ENCODE data around the gene TMEM223.
"Not testable (repeated sequence)": the region's sequence is repeated elsewhere in the genome, so short reads cannot be mapped to it uniquely, and the experiment has no call there.

TMEM223 gene

DNA sequence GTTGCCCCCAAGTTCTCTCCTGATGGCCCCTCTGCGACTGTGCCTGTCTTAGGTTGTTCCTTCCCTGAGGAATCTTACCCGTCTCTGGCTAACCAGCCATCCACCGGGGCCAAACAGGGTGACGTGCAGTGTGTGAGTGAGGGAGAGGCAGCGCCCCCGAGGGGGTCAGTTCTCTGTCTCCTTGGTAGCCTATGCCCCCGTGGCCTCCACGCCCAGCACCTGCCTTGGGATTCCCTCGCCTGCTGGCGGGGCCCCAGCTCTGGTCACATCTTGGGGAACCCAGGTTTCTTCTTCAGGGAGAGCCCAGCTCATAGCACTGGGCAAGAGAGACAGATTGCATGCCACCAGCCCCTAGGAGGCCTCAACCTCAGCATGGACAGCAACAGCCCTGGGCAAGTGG, 7.7 kb upstream of the TMEM223 start:
- no peak for DNase-seq (ENCODE audit: low read depth)

DNA sequence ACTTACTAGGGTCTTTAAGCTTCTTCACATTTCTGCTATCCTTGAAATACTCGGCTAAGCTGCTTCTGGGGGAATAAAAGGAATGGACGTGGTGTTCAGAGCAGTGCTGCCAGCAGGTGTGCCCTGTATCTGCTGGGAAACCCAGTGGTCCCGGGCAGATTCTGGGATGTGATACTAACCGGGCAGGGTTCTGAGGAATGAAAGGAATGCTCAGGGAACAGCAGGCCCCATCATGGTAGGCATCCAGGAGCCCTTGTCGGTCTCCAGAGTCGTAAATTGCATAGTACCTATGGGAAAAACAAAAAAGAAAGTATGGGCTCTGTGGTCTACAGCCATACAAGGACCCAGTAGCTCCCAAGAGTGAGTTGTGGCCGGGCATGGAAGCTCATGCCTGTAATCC, 4.5 kb upstream of the TMEM223 start:
- no peak for DNase-seq (ENCODE audit: low read depth)

DNA sequence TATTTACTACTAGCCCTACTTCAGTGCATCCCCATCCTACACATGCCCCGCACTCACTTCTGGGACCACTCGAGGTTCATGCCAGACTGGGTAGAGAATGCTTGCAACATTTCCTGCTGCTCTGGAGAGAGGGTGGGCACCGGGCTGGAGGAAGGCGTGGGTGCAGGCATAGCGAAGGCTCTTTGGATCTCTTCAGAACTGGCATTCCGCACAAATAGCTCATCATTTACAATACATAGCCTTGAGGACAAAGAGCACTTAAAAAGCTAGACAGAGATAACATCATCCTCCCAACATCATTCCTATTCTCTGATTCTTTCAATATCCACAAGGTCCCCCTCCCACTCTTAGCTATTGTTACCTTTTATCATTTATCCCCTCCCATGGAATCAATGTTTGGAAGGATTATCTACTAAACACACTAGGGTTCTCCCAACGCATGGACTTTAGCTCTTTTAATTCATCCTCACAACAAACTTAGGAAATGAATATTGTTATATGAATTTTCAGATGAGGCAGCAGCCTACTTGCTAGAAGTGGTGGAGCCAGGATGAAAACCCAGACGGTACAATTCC, 2.5 kb upstream of the TMEM223 start:
- no peak for DNase-seq (ENCODE audit: low read depth)

DNA sequence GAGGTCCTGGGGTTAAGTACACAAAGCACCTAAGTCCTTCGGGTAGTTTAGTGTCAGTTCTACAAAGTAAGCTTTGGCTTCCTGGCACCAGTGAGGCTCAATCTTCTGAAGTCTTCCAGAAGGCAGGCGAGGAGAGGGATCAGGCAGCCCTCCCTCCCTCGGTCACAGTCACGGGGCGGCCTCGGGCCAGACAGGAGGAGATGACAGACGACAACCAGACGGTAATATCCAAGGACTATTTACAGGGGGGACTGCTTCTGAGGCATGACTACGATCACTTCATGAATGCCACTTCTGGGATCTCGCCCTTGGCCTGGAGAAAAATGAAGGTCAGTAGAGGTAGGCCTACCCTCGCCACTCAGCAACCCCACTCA, 383 bp upstream of the TMEM223 start:
- DNase-seq (ENCODE audit: low read depth), result no peak

DNA sequence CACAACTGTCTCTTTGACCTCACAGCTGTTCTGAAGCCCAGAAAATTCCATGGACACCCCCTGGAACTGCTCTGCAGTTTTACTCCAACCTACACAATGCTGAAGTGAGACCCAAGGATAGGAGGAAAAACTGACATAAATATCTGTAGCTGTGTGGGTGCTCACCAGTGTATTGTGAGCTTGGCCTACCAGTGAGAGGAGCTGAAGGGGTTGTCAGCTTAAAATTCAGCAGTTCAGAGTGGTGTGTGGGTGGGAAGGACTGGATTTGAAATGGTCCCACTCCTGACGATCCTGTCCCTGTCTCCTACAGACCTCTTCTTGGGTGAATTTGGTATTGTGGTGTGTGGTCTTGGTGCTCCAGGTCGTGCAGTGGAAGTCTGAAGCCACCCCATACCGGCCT, 2.2 kb downstream of the TMEM223 start:
- DNase-seq (ENCODE audit: low read depth), result no peak

DNA sequence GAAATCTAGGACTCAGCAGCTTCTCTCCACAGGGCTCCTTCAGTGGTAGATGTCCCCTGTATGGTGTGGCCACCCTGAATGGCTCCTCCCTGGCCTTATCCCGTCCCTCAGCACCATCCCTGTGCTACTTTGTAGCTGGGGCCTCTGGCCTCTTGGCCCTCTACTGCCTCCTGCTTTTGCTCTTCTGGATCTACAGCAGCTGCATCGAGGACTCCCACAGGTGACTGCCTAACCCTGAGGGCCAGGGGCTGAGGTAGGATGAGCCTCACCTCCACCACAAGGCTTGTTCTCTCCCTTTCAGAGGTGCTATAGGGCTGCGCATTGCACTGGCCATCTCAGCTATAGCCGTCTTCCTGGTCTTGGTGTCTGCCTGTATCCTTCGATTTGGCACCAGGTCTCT, 2.8 kb downstream of the TMEM223 start:
- no peak for DNase-seq (ENCODE audit: low read depth)

- DNase-seq (ENCODE audit: low read depth), result peak; percentile 96
Observed at GRCh38 chr11:62787005-62787759, 4.6 kb downstream of the TMEM223 start, which contains the start of gene TMEM179B. TMEM179B (plus strand) TSS chr11:62787402; CDS start chr11:62787432, 30 bp downstream.

- peak; percentile 62 for DNase-seq (ENCODE audit: low read depth)
Observed at GRCh38 chr11:62786318-62787004, 5.3 kb downstream of the TMEM223 start.

- no peak for DNase-seq (ENCODE audit: low read depth)
Observed at GRCh38 chr11:62782753-62783152, 9.1 kb downstream of the TMEM223 start.

DNA sequence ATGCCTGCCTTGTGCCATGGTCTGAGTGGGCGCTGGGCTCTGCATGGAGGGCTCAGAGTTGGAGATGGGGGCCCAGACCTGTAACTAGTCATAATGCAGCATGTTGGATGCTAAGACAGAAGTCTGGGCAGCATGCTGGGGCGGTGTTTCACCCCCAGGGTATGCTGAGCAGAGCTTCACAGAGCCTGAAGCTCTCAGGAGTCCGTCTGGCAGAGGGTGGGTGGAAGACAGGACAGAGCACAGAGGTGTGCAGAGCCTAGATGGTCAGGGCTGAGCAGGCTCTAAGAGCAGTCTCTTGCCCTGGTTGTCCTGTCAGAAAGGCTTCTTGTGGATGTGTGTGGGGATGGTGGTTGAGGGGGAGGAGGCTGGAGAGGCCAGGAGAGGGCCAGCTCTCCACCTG, 13.4 kb downstream of the TMEM223 start:
- DNase-seq (ENCODE audit: low read depth), result no peak

DNA sequence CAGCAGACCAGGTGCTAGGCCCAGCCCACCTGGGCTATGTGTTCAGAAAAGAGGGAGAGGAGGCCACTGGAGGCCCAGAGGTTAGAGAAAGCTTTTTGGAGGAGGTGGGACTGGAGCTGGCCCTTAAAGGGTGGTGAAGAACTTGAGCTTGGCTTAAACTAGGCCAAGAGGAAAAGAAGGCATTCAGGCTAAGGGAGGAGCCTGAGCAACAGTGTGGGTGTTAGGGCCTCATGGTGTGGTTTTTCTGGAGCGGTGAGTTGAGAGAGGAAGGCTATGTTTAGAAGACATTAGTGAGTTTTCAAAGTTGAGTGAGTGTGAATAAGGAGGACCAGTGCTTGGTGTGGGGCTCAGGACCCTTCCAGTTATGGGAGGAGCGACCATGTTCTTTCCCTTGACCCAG, 14.4 kb downstream of the TMEM223 start:
- DNase-seq (ENCODE audit: low read depth), result no peak

GRCh38 chr11:62775646-62776045, 16.2 kb downstream of the TMEM223 start:
- no peak for DNase-seq (ENCODE audit: low read depth)

- DNase-seq (ENCODE audit: low read depth), result no peak
Observed at GRCh38 chr11:62774407-62774806, 17.4 kb downstream of the TMEM223 start.

DNA sequence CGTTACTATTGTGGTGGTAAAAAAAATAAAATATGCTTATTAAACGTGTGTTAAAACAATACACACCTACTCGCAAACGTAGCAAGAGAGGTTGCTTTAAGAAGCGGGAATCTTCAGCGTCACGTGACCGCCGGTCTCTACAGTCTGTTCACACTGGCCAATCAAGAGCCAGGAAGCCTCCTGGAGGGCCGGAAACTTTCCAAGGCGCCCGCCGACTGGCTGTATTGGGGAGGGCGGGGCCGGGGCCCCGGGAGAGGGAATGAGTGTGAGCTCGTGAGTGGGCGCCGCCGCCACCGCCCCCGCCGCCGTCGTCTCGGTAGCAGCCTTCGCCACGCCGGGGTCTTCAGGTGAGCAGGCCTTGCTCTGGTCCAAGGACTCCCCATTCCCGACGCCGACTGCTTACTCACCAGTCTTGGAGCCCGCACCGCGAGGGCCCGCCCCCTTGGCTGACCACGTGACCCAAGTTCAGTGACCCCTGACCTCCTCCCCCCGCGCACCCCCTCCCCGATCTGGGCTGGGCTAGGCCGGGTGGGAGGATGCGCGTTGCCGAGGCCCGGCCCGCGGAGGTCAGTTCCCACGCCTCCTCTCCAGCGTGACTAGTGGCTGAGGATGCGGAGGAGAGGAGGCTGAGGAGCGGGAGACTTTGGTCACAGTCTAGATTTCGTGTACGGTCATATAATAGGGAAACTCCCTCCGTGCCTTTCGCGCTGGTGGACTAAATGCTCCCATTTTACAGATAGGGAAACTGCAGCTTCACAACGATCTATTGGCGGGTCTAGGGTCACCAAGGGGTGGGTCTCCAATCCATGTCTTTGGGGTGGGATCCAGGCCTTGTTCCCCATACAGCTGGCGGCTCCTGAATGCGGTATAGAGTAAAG, 20.4 kb downstream of the TMEM223 start, which contains the start of gene TAF6L:
TSS of gene TAF6L (plus strand) at position 253 of the 878 bp plus-strand sequence. CDS start 4,388 bp downstream, outside the sequence.
- peak; percentile 95 for DNase-seq (ENCODE audit: low read depth)

- no peak for DNase-seq (ENCODE audit: low read depth)
Observed at GRCh38 chr11:62770778-62771143, 21.0 kb downstream of the TMEM223 start.

DNA sequence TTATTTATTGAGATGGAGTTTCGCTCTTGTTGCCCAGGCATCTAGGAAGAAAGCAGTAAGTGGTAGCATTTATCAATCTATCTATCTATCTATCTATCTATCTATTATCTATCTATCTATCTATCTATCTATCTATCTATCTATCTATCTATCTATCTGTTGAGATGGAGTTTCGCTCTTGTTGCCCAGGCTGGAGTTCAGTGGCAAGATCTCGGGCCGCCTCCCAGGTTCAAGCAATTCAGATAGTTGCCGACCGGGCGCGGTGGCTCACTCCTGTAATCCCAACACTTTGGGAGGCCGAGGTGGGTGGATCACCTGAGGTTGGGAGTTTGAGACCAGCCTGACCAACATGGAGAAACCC, 31.0 kb downstream of the TMEM223 start:
- not testable (repeated sequence) for DNase-seq (ENCODE audit: low read depth)

GRCh38 chr11:62757846-62758788, 33.7 kb downstream of the TMEM223 start:
- DNase-seq (ENCODE audit: low read depth), result no peak

GRCh38 chr11:62755086-62755615, 36.7 kb downstream of the TMEM223 start:
- DNase-seq (ENCODE audit: low read depth), result no peak

DNA sequence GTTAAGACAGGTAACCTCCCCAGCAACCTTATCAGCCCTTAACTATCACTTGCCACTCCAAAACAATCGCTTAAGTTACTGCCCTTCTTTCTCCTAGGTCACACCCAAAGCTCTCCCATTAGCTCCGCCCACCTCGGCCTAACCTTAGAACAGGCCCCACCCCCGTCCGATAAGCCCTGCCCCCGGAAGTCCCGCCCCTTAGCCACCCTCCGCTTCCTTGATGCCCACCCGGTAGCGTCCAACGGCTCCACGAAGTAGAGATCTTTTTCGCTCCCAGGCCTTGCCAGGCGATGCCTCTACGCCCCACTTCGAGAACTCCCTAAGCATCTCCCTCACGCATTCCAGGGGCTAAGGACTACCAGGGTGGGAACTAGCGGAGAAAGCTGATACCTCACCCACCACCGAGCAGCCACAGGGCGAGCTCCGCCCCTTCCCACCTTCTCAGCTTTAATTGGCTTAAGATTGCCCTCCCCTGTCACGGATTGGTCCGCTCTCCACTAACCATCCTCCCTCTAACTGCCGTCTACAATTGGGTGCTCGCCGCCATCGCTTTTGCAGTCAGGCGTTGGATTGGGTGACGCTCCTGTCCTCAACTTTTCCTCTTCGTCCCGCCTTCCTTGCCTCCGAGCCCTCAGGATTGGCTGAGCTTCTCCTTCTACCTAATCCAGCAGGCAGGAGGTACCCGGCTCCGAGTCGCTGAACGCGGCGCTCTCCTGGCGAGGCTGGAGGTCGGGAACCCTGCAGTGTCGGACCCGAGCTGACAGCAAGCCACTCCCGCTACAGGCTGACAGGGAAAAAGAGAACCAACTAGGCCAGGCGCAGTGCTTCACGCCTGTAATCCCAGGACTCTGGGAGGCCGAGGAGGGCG, 37.8 kb downstream of the TMEM223 start, which contains the start of gene ZBTB3:
TSS of gene ZBTB3 (minus strand) at position 425 of the 868 bp plus-strand sequence. CDS start 496 bp downstream, outside the sequence.
- DNase-seq (ENCODE audit: low read depth), result peak; percentile 99
